ENCODE data around the gene TMEM259. TPM values are rescaled to one million over a fixed set of nuclear protein-coding genes. Genes with fewer than 3 reads are reported as not detected.

Gene TMEM259
- total RNA-seq, 1 donor from 2014 or later: 260 TPM

- no peak for DNase-seq (ENCODE audit: extremely low read depth, low read depth, low spot score)
Measured at GRCh38 chr19:1017906-1018305, 3.0 kb downstream of the TMEM259 start.

- no peak for DNase-seq (ENCODE audit: extremely low read depth, low read depth, low spot score)
Measured at GRCh38 chr19:1017115-1017905, 3.6 kb downstream of the TMEM259 start.

GRCh38 chr19:1016647-1017114, 4.2 kb downstream of the TMEM259 start:
- no peak for DNase-seq (ENCODE audit: extremely low read depth, low read depth, low spot score)

- no peak for DNase-seq (ENCODE audit: extremely low read depth, low read depth, low spot score)
Measured at GRCh38 chr19:1015782-1016646, 4.9 kb downstream of the TMEM259 start.

GRCh38 chr19:1015061-1015781, 5.7 kb downstream of the TMEM259 start:
- DNase-seq (ENCODE audit: extremely low read depth, low read depth, low spot score): no peak

- DNase-seq (ENCODE audit: extremely low read depth, low read depth, low spot score): no peak
Measured at GRCh38 chr19:1014161-1015060, 6.5 kb downstream of the TMEM259 start.

- no peak for DNase-seq (ENCODE audit: extremely low read depth, low read depth, low spot score)
Measured at GRCh38 chr19:1013218-1013617, 7.7 kb downstream of the TMEM259 start.

GRCh38 chr19:1012334-1012733, 8.6 kb downstream of the TMEM259 start:
- no peak for DNase-seq (ENCODE audit: extremely low read depth, low read depth, low spot score)

GRCh38 chr19:1011831-1012333, 9.0 kb downstream of the TMEM259 start:
- no peak for DNase-seq (ENCODE audit: extremely low read depth, low read depth, low spot score)

GRCh38 chr19:1010586-1011510, 10.1 kb downstream of the TMEM259 start:
- no peak for DNase-seq (ENCODE audit: extremely low read depth, low read depth, low spot score)

- no peak for DNase-seq (ENCODE audit: extremely low read depth, low read depth, low spot score)
Measured at GRCh38 chr19:1009981-1010538, 10.9 kb downstream of the TMEM259 start.

- no peak for DNase-seq (ENCODE audit: extremely low read depth, low read depth, low spot score)
Measured at GRCh38 chr19:1009041-1009980, 11.6 kb downstream of the TMEM259 start.

- no peak for DNase-seq (ENCODE audit: extremely low read depth, low read depth, low spot score)
Measured at GRCh38 chr19:1008268-1009040, 12.5 kb downstream of the TMEM259 start.

GRCh38 chr19:1007399-1008251, 13.3 kb downstream of the TMEM259 start:
- no peak for DNase-seq (ENCODE audit: extremely low read depth, low read depth, low spot score)

GRCh38 chr19:1006711-1007398, 14.1 kb downstream of the TMEM259 start:
- DNase-seq (ENCODE audit: extremely low read depth, low read depth, low spot score): no peak
